Activated CD8-positive, alpha-beta memory T cell treated with anti-CD3 and anti-CD28 coated beads, Interleukin-2, amount 10 ng/mL, durations not matched to agents 7 days and 5 days (primary cell): Measurements from ENCODE around the gene TAF1B. TPM values are rescaled to one million over a fixed set of nuclear protein-coding genes. Genes with fewer than 3 reads are reported as not detected.
A peak's percentile ranks its signal among the peaks of the same experiment; 100 is the strongest.

ENCODE experiments used
- ATAC-seq: fragments of 150-1000 bp; cut with Tn5 transposase; one replicate; pipeline ENCODE4 v1.10.0; 2021; ENCODE audit warnings: moderate library complexity
- CTCF ChIA-PET: fragments of 350-600 bp; sonication (Branson Sonifier 250); formaldehyde crosslinking; loops from one replicate; lab custom pipeline; 2021; ENCODE audit warnings: antibody characterized with exemption; lab: Charles Lee
- DNase-seq: peaks from one replicate; pipeline ENCODE4 v3.0.0-alpha.2; 2020
- H3K27ac Mint-ChIP-seq: one replicate; pipeline ENCODE4 v1.8.0; 2021; ENCODE audit warnings: mild to moderate bottlenecking, mixed read lengths
- H3K27me3 Mint-ChIP-seq: one replicate; pipeline ENCODE4 v1.8.0; 2021; ENCODE audit warnings: mixed read lengths
- H3K36me3 Mint-ChIP-seq: one replicate; pipeline ENCODE4 v1.8.0; 2021; ENCODE audit warnings: mild to moderate bottlenecking, mixed read lengths
- H3K4me1 Mint-ChIP-seq: one replicate; pipeline ENCODE4 v1.8.0; 2021; ENCODE audit warnings: mixed read lengths
- H3K4me3 Mint-ChIP-seq: one replicate; pipeline ENCODE4 v1.8.0; 2021; ENCODE audit warnings: mild to moderate bottlenecking, moderate library complexity, mixed read lengths
- H3K9me3 Mint-ChIP-seq: one replicate; pipeline ENCODE4 v1.8.0; 2022; ENCODE audit warnings: low read depth, mixed read lengths
- total RNA-seq, 2 experiments: library from RNA; stranded (reverse); gene quantifications; one replicate each; pipeline ENCODE4 v1.2.3, GENCODE V29; 2021

The TAF1B gene
- total RNA-seq, 2 experiments from 2014 or later = 29.5 to 31.2 TPM

GRCh38 chr2:9884436-9884835, 41.2 kb downstream of the TAF1B start:
- DNase-seq = no peak
- no peak overlapping the region for H3K4me3 Mint-ChIP-seq
- CTCF ChIA-PET = interaction anchor here (1.5 kb wide), 1 partner anchor 10 kb away, joined by 4 read pairs; no protein-coding TSS in a partner anchor

GRCh38 chr2:9885036-9885684, 41.9 kb downstream of the TAF1B start:
- Mint-ChIP-seq H3K27me3 (no peaks in the 10 kb centered on the region), H3K4me3 (no peak overlapping the region), H3K9me3 (peaks cover 9% of the 10 kb centered on the region), H3K4me1 (peaks cover 24% of the 10 kb centered on the region), H3K36me3 (peaks cover 54% of the 10 kb centered on the region), H3K27ac (no peak overlapping the region)
- no peak for ATAC-seq
- DNase-seq = no peak
- CTCF ChIA-PET = interaction anchor here (1.0 to 1.8 kb wide), 3 partner anchors 17 to 86 kb away, joined by 3 to 5 read pairs (median 4); no protein-coding TSS in a partner anchor

More at GRCh38 chr2:9884436-9884835, 41.2 kb downstream of the TAF1B start:
- Mint-ChIP-seq H3K4me1 (peaks cover 21% of the 10 kb centered on the region), H3K9me3 (peaks cover 9% of the 10 kb centered on the region), H3K36me3 (peaks cover 53% of the 10 kb centered on the region), H3K27me3 (no peaks in the 10 kb centered on the region), H3K27ac (no peak overlapping the region)
- no peak for ATAC-seq

GRCh38 chr2:9887513-9887912, 44.2 kb downstream of the TAF1B start:
- Mint-ChIP-seq H3K27ac (no peak overlapping the region), H3K4me1 (peaks cover 24% of the 10 kb centered on the region), H3K4me3 (no peak overlapping the region), H3K9me3 (peaks cover 9% of the 10 kb centered on the region), H3K36me3 (peaks cover 53% of the 10 kb centered on the region), H3K27me3 (no peaks in the 10 kb centered on the region)
- no peak for ATAC-seq
- no peak for DNase-seq
- CTCF ChIA-PET = interaction anchor here (0.6 to 1.4 kb wide), 2 partner anchors 10 to 401 kb away, joined by 3 to 4 read pairs; no protein-coding TSS in a partner anchor

GRCh38 chr2:9889812-9890261, 46.6 kb downstream of the TAF1B start:
- CTCF ChIA-PET = interaction anchor here (0.7 to 2.6 kb wide), 2 partner anchors 10 to 76 kb away, joined by 3 to 11 read pairs; no protein-coding TSS in a partner anchor
- ATAC-seq (no peak), DNase-seq (no peak)
- H3K9me3 Mint-ChIP-seq = peaks cover 9% of the 10 kb centered on the region
- no peaks in the 10 kb centered on the region for H3K27me3 Mint-ChIP-seq
- peaks cover 53% of the 10 kb centered on the region for H3K36me3 Mint-ChIP-seq
- H3K4me3 Mint-ChIP-seq = no peak overlapping the region
- no peak overlapping the region for H3K27ac Mint-ChIP-seq
- H3K4me1 Mint-ChIP-seq = peaks cover 24% of the 10 kb centered on the region

- Mint-ChIP-seq H3K36me3 (peaks cover 34% of the 10 kb centered on the region), H3K27me3 (no peaks in the 10 kb centered on the region), H3K4me1 (peaks cover 21% of the 10 kb centered on the region), H3K9me3 (peaks cover 7% of the 10 kb centered on the region), H3K27ac (no peak overlapping the region), H3K4me3 (no peak overlapping the region)
- DNase-seq (no peak), ATAC-seq (no peak)
- CTCF ChIA-PET = interaction anchor here (1.0 kb wide), 1 partner anchor 49 kb away, joined by 3 read pairs; the partner anchor contains the start of gene TAF1B
These were observed 49.0 kb downstream of the TAF1B start for GRCh38 chr2:9892236-9892635.

- CTCF ChIA-PET = interaction anchor here (0.8 to 2.0 kb wide), 5 partner anchors 12 to 97 kb away, joined by 3 to 4 read pairs (median 3); partner anchors contain the start of gene TAF1B
- H3K27me3 Mint-ChIP-seq = no peaks in the 10 kb centered on the region
- H3K36me3 Mint-ChIP-seq = peaks cover 11% of the 10 kb centered on the region
- ATAC-seq (no peak), DNase-seq (no peak)
- H3K4me3 Mint-ChIP-seq = no peak overlapping the region
- peaks cover 27% of the 10 kb centered on the region for H3K4me1 Mint-ChIP-seq
- H3K27ac Mint-ChIP-seq = peak overlapping the region; percentile 13
- no peaks in the 10 kb centered on the region for H3K9me3 Mint-ChIP-seq
These were observed 52.7 kb downstream of the TAF1B start for GRCh38 chr2:9895669-9896590.

- DNase-seq (peak; percentile 67), ATAC-seq (peak; percentile 92)
- no peak overlapping the region for H3K4me3 Mint-ChIP-seq
- CTCF ChIA-PET = interaction anchor here (1.4 kb wide), 1 partner anchor 84 kb away, joined by 3 read pairs; no protein-coding TSS in a partner anchor
- no peaks in the 10 kb centered on the region for H3K9me3 Mint-ChIP-seq
- H3K36me3 Mint-ChIP-seq = peaks cover 8% of the 10 kb centered on the region
- H3K4me1 Mint-ChIP-seq = peaks cover 27% of the 10 kb centered on the region
- no peak overlapping the region for H3K27ac Mint-ChIP-seq
- no peaks in the 10 kb centered on the region for H3K27me3 Mint-ChIP-seq
These were observed 54.1 kb downstream of the TAF1B start for GRCh38 chr2:9897331-9897737.

- Mint-ChIP-seq H3K27ac (no peak overlapping the region), H3K27me3 (no peaks in the 10 kb centered on the region), H3K4me1 (peaks cover 27% of the 10 kb centered on the region), H3K9me3 (no peaks in the 10 kb centered on the region), H3K4me3 (no peak overlapping the region), H3K36me3 (peaks cover 6% of the 10 kb centered on the region)
- CTCF ChIA-PET = interaction anchor here (1.4 kb wide), 1 partner anchor 84 kb away, joined by 3 read pairs; no protein-coding TSS in a partner anchor
- ATAC-seq (no peak), DNase-seq (no peak)
These were observed 54.6 kb downstream of the TAF1B start for GRCh38 chr2:9897846-9898245.

- H3K27me3 Mint-ChIP-seq = no peaks in the 10 kb centered on the region
- H3K9me3 Mint-ChIP-seq = no peaks in the 10 kb centered on the region
- H3K4me3 Mint-ChIP-seq = no peak overlapping the region
- DNase-seq (no peak), ATAC-seq (no peak)
- CTCF ChIA-PET = no interaction called here
- peaks cover 14% of the 10 kb centered on the region for H3K36me3 Mint-ChIP-seq
- no peaks in the 10 kb centered on the region for H3K4me1 Mint-ChIP-seq
- H3K27ac Mint-ChIP-seq = no peak overlapping the region
These were observed 62.1 kb downstream of the TAF1B start for GRCh38 chr2:9905413-9905812.

GRCh38 chr2:9907402-9907801, 64.1 kb downstream of the TAF1B start:
- Mint-ChIP-seq H3K27ac (no peak overlapping the region), H3K36me3 (peaks cover 18% of the 10 kb centered on the region), H3K9me3 (no peaks in the 10 kb centered on the region), H3K4me1 (no peaks in the 10 kb centered on the region), H3K27me3 (no peaks in the 10 kb centered on the region), H3K4me3 (no peak overlapping the region)
- no peak for DNase-seq
- CTCF ChIA-PET = interaction anchor here (0.8 kb wide), 1 partner anchor 14 kb away, joined by 3 read pairs; no protein-coding TSS in a partner anchor
- ATAC-seq = no peak

GRCh38 chr2:9908639-9909038, 65.4 kb downstream of the TAF1B start:
- CTCF ChIA-PET = interaction anchor here (1.3 to 3.1 kb wide), 2 partner anchors 25 to 94 kb away, joined by 5 to 22 read pairs; no protein-coding TSS in a partner anchor
- Mint-ChIP-seq H3K36me3 (peaks cover 22% of the 10 kb centered on the region), H3K4me3 (no peak overlapping the region), H3K27ac (no peak overlapping the region), H3K9me3 (no peaks in the 10 kb centered on the region), H3K4me1 (no peaks in the 10 kb centered on the region), H3K27me3 (no peaks in the 10 kb centered on the region)
- no peak for DNase-seq
- no peak for ATAC-seq

- H3K4me1 Mint-ChIP-seq = peaks cover 2% of the 10 kb centered on the region
- peaks cover 23% of the 10 kb centered on the region for H3K36me3 Mint-ChIP-seq
- H3K4me3 Mint-ChIP-seq = no peak overlapping the region
- DNase-seq (no peak), ATAC-seq (no peak)
- no peaks in the 10 kb centered on the region for H3K9me3 Mint-ChIP-seq
- no peaks in the 10 kb centered on the region for H3K27me3 Mint-ChIP-seq
- no peak overlapping the region for H3K27ac Mint-ChIP-seq
- CTCF ChIA-PET = interaction anchor here (1.0 to 3.1 kb wide), 4 partner anchors 24 to 94 kb away, joined by 3 to 22 read pairs (median 4); partner anchors contain the start of gene TAF1B
These were observed 65.8 kb downstream of the TAF1B start for GRCh38 chr2:9909106-9909505.

- H3K9me3 Mint-ChIP-seq = no peaks in the 10 kb centered on the region
- ATAC-seq (no peak), DNase-seq (no peak)
- peaks cover 11% of the 10 kb centered on the region for H3K4me1 Mint-ChIP-seq
- peaks cover 21% of the 10 kb centered on the region for H3K36me3 Mint-ChIP-seq
- H3K27me3 Mint-ChIP-seq = no peaks in the 10 kb centered on the region
- no peak overlapping the region for H3K27ac Mint-ChIP-seq
- no peak overlapping the region for H3K4me3 Mint-ChIP-seq
- CTCF ChIA-PET = interaction anchor here (0.6 to 3.1 kb wide), 3 partner anchors 96 to 140 kb away, joined by 3 to 22 read pairs (median 4); no protein-coding TSS in a partner anchor
These were observed 67.4 kb downstream of the TAF1B start for GRCh38 chr2:9910699-9911098.
